Heart left ventricle (tissue), 16 donors: ENCODE measurements around the gene SLCO3A1. TPM values are rescaled to one million over a fixed set of nuclear protein-coding genes. Genes with fewer than 3 reads are reported as not detected.

Experiments
- ATAC-seq, 4 donors: fragments of 200-7000 bp; cut with Tn5 transposase; one replicate each; pipeline ENCODE4 v1.9.1; 2020 to 2022; ENCODE audit warnings: moderate library complexity in 4 of 4, mild to moderate bottlenecking in 3 of 4, moderate number of reproducible peaks in 1 of 4
- DNase-seq, 5 donors: peaks; one replicate each; pipeline ENCODE4 v3.0.0-alpha.2; 2020
- H3K27ac ChIP-seq, 12 donors: fragments of 200-600 bp; sonication (generic) in 4 of 12; one replicate each; pipeline versions ENCODE4 v1.5.0 to v1.8.0; 2016 to 2022; ENCODE audit warnings: mild to moderate bottlenecking in 2 of 12
- H3K27me3 ChIP-seq, 9 donors: fragments of 200-600 bp; sonication (generic) in 2 of 9; one replicate each; pipeline versions ENCODE4 v1.5.1 to v1.8.0; 2016 to 2022; ENCODE audit warnings: mild to moderate bottlenecking in 3 of 9
- H3K36me3 ChIP-seq, 9 donors: fragments of 200-600 bp; sonication (generic) in 2 of 9; one replicate each; pipeline versions ENCODE4 v1.5.0 to v1.8.0; 2018 to 2022; ENCODE audit warnings: mild to moderate bottlenecking in 2 of 9
- H3K4me1 ChIP-seq, 12 donors: fragments of 200-600 bp; sonication (generic) in 4 of 12; one replicate each; pipeline versions ENCODE4 v1.5.0 to v1.8.0; 2016 to 2022; ENCODE audit warnings: mild to moderate bottlenecking in 3 of 12
- H3K4me3 ChIP-seq, 12 donors: fragments of 200-600 bp; sonication (generic) in 4 of 12; one replicate each; pipeline versions ENCODE4 v1.5.0 to v1.8.0; 2017 to 2022; ENCODE audit warnings: mild to moderate bottlenecking in 9 of 12, moderate library complexity in 4 of 12
- H3K9me3 ChIP-seq, 12 donors: fragments of 200-600 bp; sonication (generic) in 4 of 12; one replicate each; pipeline versions ENCODE4 v1.5.0 to v1.8.0; 2016 to 2022; ENCODE audit warnings: mild to moderate bottlenecking in 1 of 12
- POLR2A ChIP-seq, 2 donors: fragments of 450-650 bp; IDR thresholded peaks; one replicate each; pipeline ENCODE4 v1.6.1; 2017; ENCODE audit warnings: antibody characterized with exemption in 2 of 2, mild to moderate bottlenecking in 2 of 2, moderate library complexity in 2 of 2
- WGBS, 4 donors: extraction: QIAGEN DNeasy Blood & Tissue Kit in 2 of 4; methylation state at CpG; one replicate each; pipeline versions ENCODE4 v1.1.5 to v1.1.7; 2013 to 2018; 5-methylcytosine and 5-hydroxymethylcytosine counted together
- intact Hi-C, 10 donors: fragments of 100-400 bp; cut with DNase I; formaldehyde crosslinking; loops; one replicate each; pipeline versions ENCODE4 v1.11.1 to v1.14.2; 2022
- polyA plus RNA-seq, 2 donors: library from polyadenylated mRNA; stranded (reverse); fragments of 200-250 nt; gene quantifications; one replicate each; pipeline ENCODE4 v1.2.3, GENCODE V29; 2013
- total RNA-seq, 9 donors: library from RNA; depleted of rRNA in 2 of 9; stranded (reverse); fragments of >200 nt in 2 of 9; fragmentation: NEBNext Ultra II Directional in 3 of 9; extraction: Animal tissue kit (Norgen Biotek cat#: 25700) in 3 of 9; gene quantifications; one replicate each; pipeline versions ENCODE4 v1.1.0 to v1.2.4, GENCODE V29; 2016 to 2023
- TF ChIP-seq, protein P1 (sequence below), 12 donors: fragments of 200-600 bp; sonication (generic) in 4 of 12; IDR thresholded peaks; one replicate each; pipeline versions ENCODE4 v1.5.0 to v1.8.0; 2018 to 2022; ENCODE audit warnings: antibody characterized with exemption in 12 of 12, mild to moderate bottlenecking in 5 of 12
- donor health status: ischemic (EF 13 %, LVEDD 7.1; RV severe dilation, severe dysfunction).
- donor health status: healthy with polysubstance abuse.
- donor health status: DM: no; HTN: yes; CAD: no.
- donor health status: DM: no; HTN: no; CAD: no.
- donor health status: ischemic (EF 25% LVEDD 6.9; RV normal size, moderate dysfunction).
- donor health status: ischemic (EF 25% LVEDD 5.7; RV mildly dilated, moderate dysfunction).
- donor health status: healthy.
- donor health status: DM: yes; HTN: yes; CAD: no.
- donor health status: ischemic (EF 35%, LVEDD 5.7; RV mildly dilated, moderate dysfunction).
- donor health status: nonischemic (EF 11% LVEDD 7.7; RV severe dilation, severe dysfunction).
- donor health status: DM: yes; HTN: yes; CAD: no.
- donor health status: PGD.
- donor health status: ischemic (EF 29% LVEDD 5.4; RV normal size, mild dysfunction).
- donor health status: nonischemic (EF 23%, LVEDD 6.1; RV moderate dilation, normal function).

SLCO3A1 gene
- total and polyA plus RNA-seq, 11 donors = 26.3 to 64.2 (median 50.2) TPM

DNA sequence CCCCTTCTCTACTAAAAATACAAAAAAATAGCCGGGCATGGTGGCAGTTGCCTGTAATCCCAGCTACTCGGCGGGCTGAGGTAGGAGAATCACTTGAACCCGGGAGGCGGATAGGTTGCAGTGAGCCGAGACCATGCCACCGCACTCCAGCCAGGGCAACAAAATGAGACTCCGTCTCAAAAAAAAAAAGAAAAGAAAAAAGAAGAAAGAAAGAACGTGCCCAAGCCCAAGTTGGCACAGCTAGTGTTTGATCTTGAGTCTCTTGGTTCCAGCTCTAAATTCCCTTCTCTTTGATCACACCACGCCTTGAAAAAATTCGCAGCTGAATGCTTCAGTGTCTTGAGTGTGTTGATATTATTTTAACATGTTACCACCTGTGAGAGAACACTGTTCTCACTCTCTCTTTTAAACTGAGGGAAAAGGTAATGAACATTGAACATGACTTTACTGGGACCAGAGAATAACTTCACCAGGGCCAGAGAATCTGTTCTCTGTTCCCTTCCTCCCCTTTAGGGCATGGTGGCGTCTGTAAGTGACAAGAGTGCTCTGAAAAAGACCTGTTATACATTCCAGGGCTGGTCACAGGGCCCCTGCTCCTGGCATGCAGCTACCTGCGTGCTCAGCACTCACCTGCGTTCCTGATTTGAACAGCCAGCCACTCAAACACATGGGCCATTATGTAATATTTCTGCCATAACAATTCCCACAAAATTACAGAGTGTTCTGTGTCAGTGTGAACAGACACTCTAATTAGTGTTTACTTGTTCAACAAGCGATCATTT, 19.0 kb downstream of the SLCO3A1 start:
- Histone ChIP-seq H3K4me3 (no peak overlapping the region), H3K27ac (peak overlapping the region in 1 of 12 donors; percentile 15), H3K9me3 (peaks cover 0 to 9% (median 0%) of the 10 kb centered on the region in 12 donors), H3K36me3 (peaks cover 0 to 7% (median 0%) of the 10 kb centered on the region in 9 donors), H3K4me1 (peaks cover 5 to 50% (median 29%) of the 10 kb centered on the region in 12 donors), H3K27me3 (no peaks in the 10 kb centered on the region)
- no peak for DNase-seq
- 88 to 95% (median 90%) methylated on average over 15 of the region's 15 CpGs for WGBS, 4 donors
- TF ChIP-seq, protein P1, sequence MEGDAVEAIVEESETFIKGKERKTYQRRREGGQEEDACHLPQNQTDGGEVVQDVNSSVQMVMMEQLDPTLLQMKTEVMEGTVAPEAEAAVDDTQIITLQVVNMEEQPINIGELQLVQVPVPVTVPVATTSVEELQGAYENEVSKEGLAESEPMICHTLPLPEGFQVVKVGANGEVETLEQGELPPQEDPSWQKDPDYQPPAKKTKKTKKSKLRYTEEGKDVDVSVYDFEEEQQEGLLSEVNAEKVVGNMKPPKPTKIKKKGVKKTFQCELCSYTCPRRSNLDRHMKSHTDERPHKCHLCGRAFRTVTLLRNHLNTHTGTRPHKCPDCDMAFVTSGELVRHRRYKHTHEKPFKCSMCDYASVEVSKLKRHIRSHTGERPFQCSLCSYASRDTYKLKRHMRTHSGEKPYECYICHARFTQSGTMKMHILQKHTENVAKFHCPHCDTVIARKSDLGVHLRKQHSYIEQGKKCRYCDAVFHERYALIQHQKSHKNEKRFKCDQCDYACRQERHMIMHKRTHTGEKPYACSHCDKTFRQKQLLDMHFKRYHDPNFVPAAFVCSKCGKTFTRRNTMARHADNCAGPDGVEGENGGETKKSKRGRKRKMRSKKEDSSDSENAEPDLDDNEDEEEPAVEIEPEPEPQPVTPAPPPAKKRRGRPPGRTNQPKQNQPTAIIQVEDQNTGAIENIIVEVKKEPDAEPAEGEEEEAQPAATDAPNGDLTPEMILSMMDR (IDR thresholded peaks at IDR 0.05) = no peak
- TF ChIP-seq POLR2A (IDR thresholded peaks at IDR 0.05) = no peak
- ATAC-seq = no peak
- intact Hi-C loops = loop anchor here in 1 of 10 donors (5.0 kb wide), 1 partner anchor 35 kb away; no protein-coding TSS in a partner anchor

DNA sequence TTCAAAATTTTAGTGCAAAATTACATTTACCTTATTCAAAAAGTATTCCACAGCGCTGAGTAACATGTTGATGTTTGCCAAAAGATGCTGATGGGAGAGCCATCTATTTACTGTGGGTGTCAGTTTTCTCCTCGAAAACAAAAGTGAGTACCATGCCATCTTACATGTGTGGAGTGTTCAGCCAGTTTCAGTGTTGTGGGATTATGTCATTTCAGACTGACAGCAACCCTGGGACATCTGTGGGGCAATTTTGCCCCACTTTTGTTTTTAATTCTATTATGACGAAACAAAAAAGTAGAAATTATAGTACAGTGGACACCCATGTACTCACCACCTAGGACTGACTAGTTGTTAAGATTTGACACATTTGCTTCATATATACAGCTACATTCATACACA, 19.6 kb downstream of the SLCO3A1 start:
- WGBS, 4 donors = 61 to 82% (median 64%) methylated on average over 3 of the region's 3 CpGs
- Histone ChIP-seq H3K36me3 (peaks cover 0 to 7% (median 0%) of the 10 kb centered on the region in 9 donors), H3K4me3 (no peak overlapping the region), H3K27me3 (no peaks in the 10 kb centered on the region), H3K27ac (no peak overlapping the region), H3K9me3 (peaks cover 0 to 9% (median 0%) of the 10 kb centered on the region in 12 donors), H3K4me1 (peaks cover 0 to 46% (median 27%) of the 10 kb centered on the region in 12 donors)
- intact Hi-C loops = loop anchor here in 1 of 10 donors (5.0 kb wide), 1 partner anchor 34 kb away; no protein-coding TSS in a partner anchor
- no peak for DNase-seq
- TF ChIP-seq, protein P1 (IDR thresholded peaks at IDR 0.05) = no peak
- TF ChIP-seq POLR2A (IDR thresholded peaks at IDR 0.05) = no peak
- ATAC-seq = no peak

GRCh38 chr15:91874171-91874570, 20.7 kb downstream of the SLCO3A1 start:
- H3K36me3 ChIP-seq = peaks cover 0 to 7% (median 0%) of the 10 kb centered on the region in 9 donors
- H3K4me3 ChIP-seq = no peak overlapping the region
- no peaks in the 10 kb centered on the region for H3K27me3 ChIP-seq
- WGBS, 4 donors = 69 to 90% (median 82%) methylated on average over 3 of the region's 3 CpGs
- DNase-seq = no peak
- no peak for TF ChIP-seq POLR2A (IDR thresholded peaks at IDR 0.05)
- peaks cover 0 to 9% (median 0%) of the 10 kb centered on the region in 12 donors for H3K9me3 ChIP-seq
- intact Hi-C loops = loop anchor here in 1 of 10 donors (5.0 kb wide), 1 partner anchor 33 kb away; no protein-coding TSS in a partner anchor
- no peak overlapping the region for H3K27ac ChIP-seq
- ATAC-seq = no peak
- peaks cover 0 to 49% (median 26%) of the 10 kb centered on the region in 12 donors for H3K4me1 ChIP-seq

DNA sequence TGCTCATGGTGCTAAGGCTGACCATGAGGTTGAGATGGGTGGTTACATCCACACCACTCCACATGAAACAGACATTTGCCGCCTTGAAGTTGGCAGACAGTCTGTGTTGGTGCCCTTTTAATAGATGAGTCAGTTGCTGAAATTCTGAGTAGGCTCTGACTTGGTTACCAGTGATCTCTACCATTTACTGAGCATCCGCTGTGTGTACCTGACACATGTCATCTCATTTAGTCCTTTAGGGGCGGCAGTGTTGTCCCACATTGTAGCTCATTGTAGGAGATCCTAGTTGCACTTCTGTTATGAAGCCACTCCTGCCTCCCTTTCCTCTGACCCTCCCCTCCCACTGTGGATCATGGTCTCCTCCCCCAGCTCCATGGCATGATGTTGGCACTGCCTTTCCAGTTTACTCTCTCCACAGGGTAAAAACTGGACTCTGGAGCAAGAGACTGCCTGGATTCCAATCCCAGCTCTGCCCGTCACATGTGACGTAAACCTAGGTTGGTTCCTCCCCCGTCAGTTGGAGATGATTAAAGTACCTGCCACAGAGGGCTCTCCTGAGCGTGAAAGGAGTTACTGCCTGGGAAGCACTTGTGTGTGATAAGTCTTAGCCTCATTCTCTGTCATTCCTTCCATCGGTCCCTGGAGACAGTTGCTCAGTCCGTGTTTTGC, 21.6 kb downstream of the SLCO3A1 start:
- peaks cover 0 to 9% (median 0%) of the 10 kb centered on the region in 12 donors for H3K9me3 ChIP-seq
- 81 to 89% (median 86%) methylated on average over 9 of the region's 9 CpGs for WGBS, 4 donors
- H3K27me3 ChIP-seq = no peaks in the 10 kb centered on the region
- H3K4me1 ChIP-seq = peaks cover 0 to 40% (median 19%) of the 10 kb centered on the region in 12 donors
- intact Hi-C loops = loop anchor here in 2 of 10 donors (5.0 kb wide), 2 partner anchors 32 to 42 kb away; no protein-coding TSS in a partner anchor
- no peak overlapping the region for H3K4me3 ChIP-seq
- ATAC-seq (peak in 2 of 4 donors; percentile 23 to 51), DNase-seq (no peak)
- peaks cover 0 to 7% (median 0%) of the 10 kb centered on the region in 9 donors for H3K36me3 ChIP-seq
- H3K27ac ChIP-seq = no peak overlapping the region
- TF ChIP-seq, protein P1 (IDR thresholded peaks at IDR 0.05) = no peak
- TF ChIP-seq POLR2A (IDR thresholded peaks at IDR 0.05) = no peak
